Mucosa of descending colon (tissue), 3 donors: ENCODE results near the gene RRAD. TPM values are rescaled to one million over a fixed set of nuclear protein-coding genes. Genes with fewer than 3 reads are reported as not detected.

ENCODE experiments used
- ATAC-seq: fragments of 200-7000 bp; cut with Tn5 transposase; one replicate; pipeline ENCODE4 v1.9.1; 2020; ENCODE audit warnings: mild to moderate bottlenecking, moderate library complexity
- DNase-seq, 3 donors: peaks; one replicate each; pipeline ENCODE4 v3.0.0-alpha.2; 2020
- H3K36me3 ChIP-seq: fragments of 200-600 bp; one replicate; pipeline ENCODE4 v1.8.0; 2021; ENCODE audit warnings: low read depth, mild to moderate bottlenecking
- H3K4me1 ChIP-seq: fragments of 200-600 bp; one replicate; pipeline ENCODE4 v1.8.0; 2021; ENCODE audit warnings: low read depth, mild to moderate bottlenecking
- H3K4me3 ChIP-seq: fragments of 200-600 bp; one replicate; pipeline ENCODE4 v1.8.0; 2021; ENCODE audit warnings: mild to moderate bottlenecking
- H3K9me3 ChIP-seq: fragments of 200-600 bp; one replicate; pipeline ENCODE4 v1.8.0; 2021; ENCODE audit warnings: mild to moderate bottlenecking
- CTCF ChIP-seq: fragments of 200-600 bp; IDR thresholded peaks from one replicate; pipeline ENCODE4 v1.8.0; 2022; ENCODE audit warnings: antibody characterized with exemption, mild to moderate bottlenecking
- intact Hi-C, 2 donors: fragments of 100-400 bp; cut with DNase I in 1 of 2; cut with micrococcal nuclease in 1 of 2; formaldehyde crosslinking; loops; one replicate each; pipeline versions ENCODE4 v1.11.0 to v1.11.1; 2022; cut with DNase I, micrococcal nuclease
- total RNA-seq, 3 donors: library from RNA; stranded (reverse); fragmentation: NEBNext Ultra II Directional in 2 of 3; extraction: Animal tissue kit (Norgen Biotek cat#: 25700) in 2 of 3; gene quantifications; one replicate each; pipeline versions ENCODE4 v1.2.1 to v1.2.4, GENCODE V29; 2021 to 2023
- donor health status: DM: no; HTN: no; CAD: no; lungs with moderate emphysema.
- donor health status: DM: no; HTN: no; CAD: no.
- donor health status: DM: no; HTN: yes; CAD: no.

Gene RRAD
- total RNA-seq, 3 donors from 2014 or later = 1.3 to 11.6 (median 1.3) TPM

GRCh38 chr16:66903544-66904427 lies 21.5 kb downstream of the RRAD start:
- no peak for TF ChIP-seq CTCF
- Histone ChIP-seq H3K4me1 (peaks cover 32% of the 10 kb centered on the region), H3K9me3 (no peaks in the 10 kb centered on the region), H3K36me3 (no peaks in the 10 kb centered on the region), H3K4me3 (no peak overlapping the region)
- ATAC-seq (no peak), DNase-seq (peak in 1 of 3 donors; percentile 27)
- intact Hi-C loops = no loop called here

- Histone ChIP-seq H3K4me3 (no peak overlapping the region), H3K36me3 (no peaks in the 10 kb centered on the region), H3K4me1 (peaks cover 32% of the 10 kb centered on the region), H3K9me3 (no peaks in the 10 kb centered on the region)
- ATAC-seq = no peak
- intact Hi-C loops = no loop called here
- no peak for TF ChIP-seq CTCF
- DNase-seq = peak in 1 of 3 donors; percentile 22
Measured at GRCh38 chr16:66902648-66903543, 22.4 kb downstream of the RRAD start.

- no peak overlapping the region for H3K4me3 ChIP-seq
- intact Hi-C loops = no loop called here
- peak in 1 of 3 donors; percentile 30 for DNase-seq
- H3K36me3 ChIP-seq = no peaks in the 10 kb centered on the region
- H3K9me3 ChIP-seq = no peaks in the 10 kb centered on the region
- no peak for TF ChIP-seq CTCF
- H3K4me1 ChIP-seq = peaks cover 37% of the 10 kb centered on the region
- no peak for ATAC-seq
Measured at GRCh38 chr16:66901626-66902025, 23.7 kb downstream of the RRAD start.

- DNase-seq (peak in 2 of 3 donors; percentile 58 to 65), ATAC-seq (peak; percentile 70)
- intact Hi-C loops = no loop called here
- no peak for TF ChIP-seq CTCF
- H3K36me3 ChIP-seq = no peaks in the 10 kb centered on the region
- H3K4me3 ChIP-seq = no peak overlapping the region
- peaks cover 41% of the 10 kb centered on the region for H3K4me1 ChIP-seq
- no peaks in the 10 kb centered on the region for H3K9me3 ChIP-seq
Measured at GRCh38 chr16:66900721-66901441, 24.5 kb downstream of the RRAD start.

- peak; percentile 51 for ATAC-seq
Measured at GRCh38 chr16:66899945-66900710, 25.2 kb downstream of the RRAD start.

More at GRCh38 chr16:66899945-66900710, 25.2 kb downstream of the RRAD start:
- intact Hi-C loops = no loop called here
- Histone ChIP-seq H3K9me3 (no peaks in the 10 kb centered on the region), H3K4me3 (no peak overlapping the region), H3K36me3 (no peaks in the 10 kb centered on the region), H3K4me1 (peaks cover 40% of the 10 kb centered on the region)
- TF ChIP-seq CTCF = no peak
- peak; percentile 84 to 89 (median 88) for DNase-seq
